Psoas muscle (tissue), 8 donors: ENCODE results near the gene MEPCE. TPM values are rescaled to one million over a fixed set of nuclear protein-coding genes. Genes with fewer than 3 reads are reported as not detected.
"Not testable (repeated sequence)": the region's sequence is repeated elsewhere in the genome, so short reads cannot be mapped to it uniquely, and the experiment has no call there.

Experiments
- ATAC-seq, 4 donors: fragments of 200-7000 bp; cut with Tn5 transposase; one replicate each; pipeline ENCODE4 v1.9.1; 2020; ENCODE audit warnings: moderate library complexity in 3 of 4, mild to moderate bottlenecking in 2 of 4
- DNase-seq, 2 donors: peaks; one replicate each; pipeline ENCODE4 v3.0.0-alpha.2; 2020
- H3K27ac ChIP-seq: fragments of 200-600 bp; one replicate; pipeline ENCODE4 v1.8.0; 2022
- H3K27me3 ChIP-seq, 3 donors: fragments of 200-600 bp in 1 of 3; one replicate each; pipeline versions ENCODE4 v1.6.1 to v1.8.0; 2013 to 2022; ENCODE audit warnings: low read length in 2 of 3, mild to moderate bottlenecking in 2 of 3, moderate library complexity in 1 of 3; ENCODE audit not compliant: insufficient read depth in 3 of 3
- H3K36me3 ChIP-seq, 2 donors: fragments of 200-600 bp in 1 of 2; one replicate each; pipeline versions ENCODE4 v1.6.1 to v1.8.0; 2013 to 2022; ENCODE audit warnings: low read depth in 1 of 2, mild to moderate bottlenecking in 1 of 2, moderate library complexity in 1 of 2; ENCODE audit not compliant: insufficient read depth in 1 of 2
- H3K4me1 ChIP-seq: fragments of 200-600 bp; one replicate; pipeline ENCODE4 v1.8.0; 2022
- H3K4me3 ChIP-seq: fragments of 200-600 bp; one replicate; pipeline ENCODE4 v1.8.0; 2022; ENCODE audit warnings: mild to moderate bottlenecking
- H3K9me3 ChIP-seq: fragments of 200-600 bp; one replicate; pipeline ENCODE4 v1.8.0; 2022
- WGBS, 3 donors: extraction: QIAGEN DNeasy Blood & Tissue Kit; methylation state at CpG; one replicate each; pipeline versions ENCODE4 v1.1.6 to v1.1.7; 2013; 5-methylcytosine and 5-hydroxymethylcytosine counted together
- intact Hi-C, 2 donors: fragments of 100-400 bp; cut with DNase I; formaldehyde crosslinking; loops; one replicate each; pipeline versions ENCODE4 v1.11.0 to v1.14.2; 2022
- polyA plus RNA-seq, 3 donors: library from polyadenylated mRNA; stranded (reverse); fragments of 200-250 nt; gene quantifications; one replicate each; pipeline ENCODE4 v1.2.3, GENCODE V29; 2013
- total RNA-seq, 4 donors: library from RNA; stranded (reverse); fragmentation: NEBNext Ultra II Directional in 2 of 4; extraction: Animal tissue kit (Norgen Biotek cat#: 25700) in 2 of 4; gene quantifications; one replicate each; pipeline versions ENCODE4 v1.2.1 to v1.2.4, GENCODE V29; 2021 to 2023
- TF ChIP-seq, protein P1 (sequence below): fragments of 200-600 bp; IDR thresholded peaks from one replicate; pipeline ENCODE4 v1.8.0; 2022; ENCODE audit warnings: antibody characterized with exemption
- donor health status: healthy with polysubstance abuse.
- donor health status: DM: no; HTN: no; CAD: no; lungs with moderate emphysema.
- donor health status: Bipolar disorder and iron deficiency.
- donor health status: healthy.
- donor health status: DM: yes; HTN: yes; CAD: no.
- donor health status: DM: no; HTN: no; CAD: no.
- donor health status: DM: no; HTN: no; CAD: no.
- donor health status: DM: yes; HTN: yes; CAD: no.

MEPCE gene
- total and polyA plus RNA-seq, 7 donors = 27.2 to 41.5 (median 35.6) TPM

DNA sequence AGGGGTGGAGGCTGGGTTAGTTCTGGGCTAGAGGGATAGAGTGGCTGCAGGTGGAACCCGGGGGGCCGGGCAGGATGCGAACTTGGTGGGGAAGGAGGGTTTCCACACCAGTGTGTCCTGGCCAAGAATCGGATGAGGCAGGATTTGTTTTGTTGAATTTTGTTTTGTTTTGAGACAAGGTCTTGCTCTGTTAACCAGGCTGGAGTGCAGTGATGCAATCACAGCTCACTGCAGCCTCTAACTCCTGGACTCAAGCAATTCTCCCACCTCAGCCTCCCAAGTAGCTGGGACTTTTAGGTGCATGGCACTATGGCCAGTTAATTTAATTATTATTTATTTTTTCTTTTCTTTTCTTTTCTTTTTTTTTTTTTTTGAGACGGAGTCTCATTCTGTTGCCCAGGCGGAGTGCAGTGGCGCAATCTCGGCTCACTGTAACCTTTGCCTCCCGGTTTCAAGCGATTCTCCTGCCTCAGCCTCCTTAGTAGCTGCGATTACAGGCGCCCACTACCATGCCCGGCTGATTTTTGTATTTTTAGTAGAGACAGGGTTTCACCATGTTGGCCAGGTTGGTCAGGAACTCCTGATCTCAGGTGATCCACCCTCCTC is 19.7 kb downstream of the MEPCE start:
- 83 to 88% (median 83%) methylated on average over 13 of the region's 13 CpGs for WGBS, 3 donors
- Histone ChIP-seq H3K27me3 (no peaks in the 10 kb centered on the region), H3K4me1 (peaks cover 2% of the 10 kb centered on the region), H3K4me3 (no peak overlapping the region), H3K9me3 (no peaks in the 10 kb centered on the region), H3K36me3 (no peaks in the 10 kb centered on the region), H3K27ac (no peak overlapping the region)
- ATAC-seq (no peak), DNase-seq (peak in 1 of 2 donors; percentile 4)
- intact Hi-C loops = no loop called here
- TF ChIP-seq, protein P1, sequence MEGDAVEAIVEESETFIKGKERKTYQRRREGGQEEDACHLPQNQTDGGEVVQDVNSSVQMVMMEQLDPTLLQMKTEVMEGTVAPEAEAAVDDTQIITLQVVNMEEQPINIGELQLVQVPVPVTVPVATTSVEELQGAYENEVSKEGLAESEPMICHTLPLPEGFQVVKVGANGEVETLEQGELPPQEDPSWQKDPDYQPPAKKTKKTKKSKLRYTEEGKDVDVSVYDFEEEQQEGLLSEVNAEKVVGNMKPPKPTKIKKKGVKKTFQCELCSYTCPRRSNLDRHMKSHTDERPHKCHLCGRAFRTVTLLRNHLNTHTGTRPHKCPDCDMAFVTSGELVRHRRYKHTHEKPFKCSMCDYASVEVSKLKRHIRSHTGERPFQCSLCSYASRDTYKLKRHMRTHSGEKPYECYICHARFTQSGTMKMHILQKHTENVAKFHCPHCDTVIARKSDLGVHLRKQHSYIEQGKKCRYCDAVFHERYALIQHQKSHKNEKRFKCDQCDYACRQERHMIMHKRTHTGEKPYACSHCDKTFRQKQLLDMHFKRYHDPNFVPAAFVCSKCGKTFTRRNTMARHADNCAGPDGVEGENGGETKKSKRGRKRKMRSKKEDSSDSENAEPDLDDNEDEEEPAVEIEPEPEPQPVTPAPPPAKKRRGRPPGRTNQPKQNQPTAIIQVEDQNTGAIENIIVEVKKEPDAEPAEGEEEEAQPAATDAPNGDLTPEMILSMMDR = no peak

DNA sequence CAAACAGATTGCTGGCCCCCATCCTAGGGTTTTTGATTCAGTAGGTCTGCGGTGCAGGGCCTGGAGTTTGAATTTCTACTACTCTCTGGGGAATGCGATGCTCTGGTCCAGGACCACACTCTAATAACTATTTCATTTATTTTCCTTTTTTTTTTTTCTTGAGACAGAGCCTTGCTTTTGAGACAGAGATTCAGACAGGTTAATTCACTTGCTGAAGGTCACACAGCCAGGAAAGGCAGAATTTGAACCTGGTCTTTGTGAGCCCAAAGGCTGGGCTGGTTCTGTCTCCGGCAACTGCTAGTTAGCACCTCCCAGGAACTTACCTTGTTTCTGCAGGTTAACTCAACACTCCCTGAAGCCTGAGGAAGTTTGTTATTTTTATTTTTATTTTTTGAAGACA is 22.9 kb downstream of the MEPCE start:
- TF ChIP-seq, protein P1 = no peak
- no peak for ATAC-seq
- 77 to 86% (median 78%) methylated on average over 3 of the region's 3 CpGs for WGBS, 3 donors
- no peak for DNase-seq
- no peaks in the 10 kb centered on the region for H3K4me1 ChIP-seq
- no peaks in the 10 kb centered on the region for H3K27me3 ChIP-seq
- no peaks in the 10 kb centered on the region for H3K9me3 ChIP-seq
- intact Hi-C loops = no loop called here
- H3K27ac ChIP-seq = no peak overlapping the region
- H3K4me3 ChIP-seq = no peak overlapping the region
- H3K36me3 ChIP-seq = no peaks in the 10 kb centered on the region

DNA sequence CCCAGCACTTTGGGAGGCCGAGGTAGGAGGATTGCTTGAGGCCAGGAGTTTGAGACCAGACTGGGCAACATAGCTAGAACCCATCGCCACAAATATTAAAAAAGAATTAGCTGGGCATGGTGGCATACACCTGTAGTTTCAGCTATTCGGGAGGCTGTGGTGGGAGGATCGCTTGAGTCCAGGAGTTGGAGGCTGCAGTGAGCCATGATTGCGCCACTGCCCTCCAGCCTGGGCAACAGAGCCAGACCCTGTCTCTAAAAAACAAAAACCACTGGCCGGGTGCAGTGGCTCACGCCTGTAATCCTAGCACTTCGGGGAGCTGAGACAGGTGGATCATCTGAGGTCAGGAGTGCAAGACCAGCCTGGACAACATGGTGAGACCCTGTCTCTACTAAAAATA is 24.2 kb downstream of the MEPCE start:
- DNase-seq, H3K27ac ChIP-seq, H3K4me3 ChIP-seq, H3K27me3 ChIP-seq, H3K36me3 ChIP-seq, H3K9me3 ChIP-seq, intact Hi-C loops, ATAC-seq, H3K4me1 ChIP-seq: not testable (repeated sequence)
- 90 to 93% (median 91%) methylated on average over 8 of the region's 8 CpGs for WGBS, 3 donors

DNA sequence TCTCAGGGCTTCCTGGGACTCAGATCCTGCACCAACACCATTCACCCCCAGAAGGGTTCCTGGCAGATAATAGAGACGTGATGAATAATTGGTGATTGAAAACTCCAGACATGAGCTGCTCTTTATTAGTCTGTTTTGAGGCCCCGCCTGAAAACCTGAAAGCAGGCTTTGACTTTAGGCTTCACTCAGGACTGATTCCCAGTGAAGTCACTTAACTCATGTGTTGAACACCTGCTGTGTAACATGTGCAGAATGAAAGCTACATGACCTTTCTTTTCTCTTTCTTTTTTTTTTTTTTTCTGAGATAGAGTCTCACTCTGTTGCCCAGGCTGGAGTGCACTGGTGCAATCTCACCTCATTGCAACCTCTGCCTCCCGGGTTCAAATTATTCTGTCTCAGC is 25.6 kb downstream of the MEPCE start:
- Histone ChIP-seq H3K4me1 (no peaks in the 10 kb centered on the region), H3K27ac (no peak overlapping the region), H3K36me3 (no peaks in the 10 kb centered on the region), H3K9me3 (no peaks in the 10 kb centered on the region), H3K27me3 (no peaks in the 10 kb centered on the region), H3K4me3 (no peak overlapping the region)
- DNase-seq = no peak
- ATAC-seq = no peak
- WGBS, 3 donors = 85 to 88% (median 87%) methylated on average over 3 of the region's 3 CpGs
- TF ChIP-seq, protein P1 = no peak
- intact Hi-C loops = no loop called here

DNA sequence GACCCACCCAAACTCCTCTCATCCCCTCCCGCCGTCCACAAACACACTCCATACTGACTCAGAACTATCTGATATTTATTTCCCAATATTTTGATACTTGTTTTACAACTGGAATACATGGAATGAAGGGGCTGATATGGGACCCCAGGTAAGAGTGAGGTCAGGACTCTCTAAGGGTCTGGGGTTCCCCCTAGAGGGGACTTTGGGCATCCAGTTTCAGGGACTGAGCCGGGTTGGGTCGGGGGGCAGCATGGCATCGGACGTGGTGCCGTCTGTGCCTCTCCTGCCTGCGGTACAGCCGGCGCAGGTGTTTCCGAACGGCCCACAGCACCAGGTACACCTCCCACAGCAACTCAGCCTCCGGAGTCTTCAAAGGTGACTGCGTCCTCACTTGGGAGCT is 26.9 kb downstream of the MEPCE start:
- no peak overlapping the region for H3K4me3 ChIP-seq
- H3K27me3 ChIP-seq = no peaks in the 10 kb centered on the region
- ATAC-seq (no peak), DNase-seq (no peak)
- intact Hi-C loops = no loop called here
- WGBS, 3 donors = 90 to 93% (median 90%) methylated on average over 14 of the region's 14 CpGs
- TF ChIP-seq, protein P1 = no peak
- no peak overlapping the region for H3K27ac ChIP-seq
- no peaks in the 10 kb centered on the region for H3K4me1 ChIP-seq
- no peaks in the 10 kb centered on the region for H3K36me3 ChIP-seq
- H3K9me3 ChIP-seq = no peaks in the 10 kb centered on the region
